Cerebellar cortex (tissue), 1 donor: ENCODE results near the gene SKA2.
"Not testable (repeated sequence)": the region's sequence is repeated elsewhere in the genome, so short reads cannot be mapped to it uniquely, and the experiment has no call there.

Experiments used
- DNase-seq: peaks from one replicate; pipeline ENCODE4 v3.0.0-alpha.2; 2015; ENCODE audit warnings: low spot score

Gene SKA2

DNA sequence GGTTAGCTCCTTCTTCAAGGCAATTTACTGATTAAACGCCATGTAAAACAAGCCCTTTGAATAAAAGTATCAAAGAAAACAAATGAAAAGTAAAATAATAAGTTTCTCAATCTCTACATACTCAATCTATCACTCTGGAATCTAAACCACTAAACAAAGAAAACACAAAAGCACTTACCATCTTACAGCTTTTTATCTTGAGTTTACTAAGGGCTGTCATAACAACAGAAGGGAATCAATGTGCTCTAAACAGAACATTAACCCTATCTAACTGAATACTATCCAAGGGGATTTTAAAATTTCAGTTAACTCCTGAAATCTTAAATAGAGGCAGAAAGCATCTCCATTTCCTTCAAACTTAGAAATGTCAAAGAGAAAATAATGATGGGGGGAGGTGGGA lies 3.4 kb downstream of the SKA2 start:
- DNase-seq, result peak; percentile 8

DNA sequence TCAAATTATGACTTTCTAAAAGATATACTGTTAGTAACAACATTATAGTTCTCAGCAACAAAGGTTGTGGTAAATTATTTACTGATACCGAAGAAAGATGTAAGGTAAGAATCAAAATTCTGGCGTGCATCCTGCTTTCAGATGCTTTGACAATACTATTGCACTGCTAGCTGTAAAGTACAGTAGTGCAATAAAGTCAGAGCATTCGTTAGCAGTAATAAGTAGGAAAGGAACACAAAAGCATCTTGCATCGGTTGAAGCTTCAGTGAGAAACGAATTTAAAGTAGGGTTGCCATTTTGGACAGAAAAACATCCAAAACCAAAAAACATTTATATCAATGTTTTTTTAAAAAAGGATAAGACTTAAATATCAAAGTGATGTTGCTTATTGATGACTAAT lies 4.0 kb downstream of the SKA2 start:
- peak; percentile 32 for DNase-seq

DNA sequence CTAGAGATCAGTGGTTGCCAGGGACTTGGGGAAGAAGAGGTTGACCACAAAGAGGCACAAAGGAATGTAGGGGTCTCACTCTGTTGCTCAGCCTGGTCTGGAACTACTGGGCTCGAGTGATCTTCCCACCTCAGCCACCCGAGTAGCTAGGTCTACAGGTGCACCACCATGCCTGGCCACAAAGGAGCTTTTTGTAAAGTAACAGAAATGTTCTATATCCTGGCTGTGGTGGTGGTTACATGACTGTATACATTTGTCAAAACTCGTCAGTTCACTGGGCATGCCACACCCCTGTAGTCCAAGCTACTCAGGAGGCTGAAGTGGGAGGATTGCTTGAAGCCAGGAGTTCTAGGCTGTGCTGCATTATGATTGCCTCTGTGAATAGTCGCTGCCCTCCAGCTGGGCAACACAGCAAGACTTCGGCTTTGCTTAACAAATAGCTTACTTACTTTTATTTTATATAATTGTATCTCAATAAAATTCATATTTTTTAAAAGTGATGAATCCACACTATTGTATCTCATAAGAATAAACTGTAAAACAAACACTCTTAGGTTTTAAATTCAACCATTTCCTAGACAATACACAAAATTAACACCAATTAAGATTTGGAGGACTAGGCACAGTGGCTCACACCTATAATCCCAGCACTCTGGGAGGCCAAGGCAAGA lies 5.0 kb downstream of the SKA2 start:
- no peak for DNase-seq

- DNase-seq, result no peak
Measured at GRCh38 chr17:59149051-59149450, 5.9 kb downstream of the SKA2 start.

DNA sequence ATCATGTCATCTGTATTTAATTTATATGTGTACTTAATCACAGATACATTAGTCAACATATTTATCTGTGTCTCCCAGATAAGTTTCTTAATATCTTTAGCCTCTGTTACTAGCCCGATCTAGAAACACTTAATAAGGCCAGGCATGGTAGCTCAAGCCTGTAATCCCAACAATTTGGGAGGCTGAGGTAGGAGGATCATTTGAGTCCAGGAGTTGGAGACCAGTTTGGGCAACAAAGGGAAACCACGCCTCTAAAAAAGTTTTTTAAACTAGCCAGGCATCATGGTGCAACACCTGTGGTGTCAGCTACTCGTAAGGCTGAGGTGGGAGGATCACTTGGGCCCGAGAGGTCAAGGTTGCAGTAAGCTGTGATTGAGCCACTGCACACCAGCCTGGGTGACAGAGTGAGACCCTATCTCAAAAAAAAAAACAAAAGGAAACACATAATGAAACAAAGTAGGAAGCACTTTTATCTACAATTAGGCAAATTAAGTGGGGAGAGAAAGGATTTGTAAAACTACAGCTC lies 9.4 kb downstream of the SKA2 start:
- no peak for DNase-seq

DNA sequence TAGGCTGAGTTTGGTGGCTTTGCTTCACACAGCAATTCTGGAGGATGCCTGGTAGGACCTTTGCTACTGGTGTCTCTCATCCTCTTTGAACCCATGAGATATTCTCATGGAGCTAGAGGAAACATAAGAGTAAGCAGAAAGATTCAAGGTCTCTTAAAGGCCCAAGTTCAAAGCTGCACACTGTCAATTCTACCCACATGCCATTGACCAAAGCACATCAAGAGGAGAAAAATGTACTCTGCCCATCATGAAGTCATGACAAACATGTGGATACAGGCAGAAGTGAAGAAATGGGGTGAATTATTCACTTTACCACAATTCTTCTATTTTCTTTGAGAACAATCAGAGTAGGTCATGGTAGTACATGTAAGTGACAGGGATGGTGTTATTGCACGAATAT lies 13.1 kb downstream of the SKA2 start:
- DNase-seq, result no peak

- no peak for DNase-seq
Measured at GRCh38 chr17:59139939-59140338, 15.0 kb downstream of the SKA2 start.

DNA sequence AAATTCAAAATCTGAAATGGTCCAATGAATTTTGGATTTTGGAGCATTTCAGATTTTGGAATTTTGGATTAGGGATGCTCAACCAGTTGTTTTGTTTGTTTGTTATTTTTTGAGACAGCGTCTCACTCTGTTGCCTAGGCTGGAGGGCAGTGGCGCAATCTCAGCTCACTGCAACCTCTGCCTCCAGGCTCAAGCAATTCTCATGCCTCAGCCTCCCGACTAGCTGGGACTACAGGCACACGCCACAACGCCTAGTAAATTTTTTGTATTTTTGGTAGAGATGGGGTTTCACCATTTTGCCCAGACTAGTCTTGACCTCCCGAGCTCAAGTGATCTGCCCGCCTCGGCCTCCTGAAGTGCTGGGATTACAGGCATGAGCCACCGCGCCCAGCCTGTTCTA lies 16.6 kb downstream of the SKA2 start:
- not testable (repeated sequence) for DNase-seq

DNA sequence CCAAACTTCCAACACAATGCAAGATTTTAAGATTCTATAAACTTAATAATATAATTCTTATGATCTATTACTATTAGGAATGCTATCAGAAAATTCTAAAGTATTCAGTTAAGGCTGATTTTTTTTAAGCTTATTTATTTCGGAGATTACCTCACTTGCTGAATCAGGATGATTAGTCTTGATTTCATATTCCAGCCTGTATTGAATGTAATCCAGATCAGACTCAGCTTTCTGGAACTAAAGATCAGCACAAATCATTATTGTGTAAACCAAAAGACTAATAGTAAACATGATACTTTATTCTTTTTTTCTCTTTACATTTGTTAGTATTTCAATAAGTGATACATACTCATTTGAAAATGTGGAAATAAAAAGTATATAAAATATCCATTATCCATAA lies 23.9 kb downstream of the SKA2 start:
- DNase-seq, result no peak

DNA sequence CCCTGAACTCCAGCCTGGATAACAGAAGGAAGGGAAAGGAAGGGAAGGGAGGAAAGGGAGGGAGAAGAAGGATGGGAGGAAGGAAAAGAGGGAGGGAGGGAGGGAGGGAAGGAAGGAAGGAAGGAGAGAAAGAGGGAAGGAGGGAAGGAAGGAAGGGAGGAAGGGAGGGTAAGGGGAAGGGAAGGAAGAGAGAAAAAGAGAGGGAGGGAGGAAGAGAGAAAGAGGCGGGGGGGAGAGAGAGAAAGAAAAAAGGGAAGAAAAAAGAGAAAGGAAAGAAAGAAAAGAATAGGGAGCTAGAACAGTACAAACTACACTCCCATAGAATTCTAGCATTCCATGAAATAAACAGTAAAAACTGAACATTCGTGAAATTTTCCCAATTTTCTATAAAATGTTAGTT lies 25.2 kb downstream of the SKA2 start:
- no peak for DNase-seq

DNA sequence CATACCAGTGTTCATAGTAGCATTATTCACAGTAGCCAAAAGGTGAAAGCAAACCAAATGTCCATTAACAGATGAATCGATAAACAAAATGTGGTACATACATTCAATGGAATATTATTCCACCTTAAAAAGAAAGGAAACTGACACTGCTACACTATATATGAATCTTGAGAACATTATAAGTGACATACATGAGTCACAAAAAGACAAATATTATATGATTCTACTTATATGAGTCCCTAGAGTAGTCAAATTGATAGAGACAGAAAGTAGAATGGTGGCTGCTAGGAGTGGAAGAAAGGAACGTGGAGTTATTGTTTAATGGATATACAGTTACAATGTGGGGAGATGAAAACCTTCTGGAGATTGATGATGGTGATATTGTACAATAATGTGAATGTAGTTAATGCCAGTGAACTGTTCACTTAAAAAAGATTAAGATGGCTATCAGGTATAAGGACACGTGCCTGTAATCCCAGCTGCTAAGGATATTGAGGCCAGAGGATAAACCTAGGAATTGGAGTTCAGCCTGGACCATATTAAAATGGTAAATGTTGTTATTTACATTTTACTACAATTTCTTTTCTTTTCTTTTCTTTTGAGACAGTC lies 28.1 kb downstream of the SKA2 start:
- DNase-seq, result no peak

- no peak for DNase-seq
Measured at GRCh38 chr17:59124665-59125064, 30.3 kb downstream of the SKA2 start.

DNA sequence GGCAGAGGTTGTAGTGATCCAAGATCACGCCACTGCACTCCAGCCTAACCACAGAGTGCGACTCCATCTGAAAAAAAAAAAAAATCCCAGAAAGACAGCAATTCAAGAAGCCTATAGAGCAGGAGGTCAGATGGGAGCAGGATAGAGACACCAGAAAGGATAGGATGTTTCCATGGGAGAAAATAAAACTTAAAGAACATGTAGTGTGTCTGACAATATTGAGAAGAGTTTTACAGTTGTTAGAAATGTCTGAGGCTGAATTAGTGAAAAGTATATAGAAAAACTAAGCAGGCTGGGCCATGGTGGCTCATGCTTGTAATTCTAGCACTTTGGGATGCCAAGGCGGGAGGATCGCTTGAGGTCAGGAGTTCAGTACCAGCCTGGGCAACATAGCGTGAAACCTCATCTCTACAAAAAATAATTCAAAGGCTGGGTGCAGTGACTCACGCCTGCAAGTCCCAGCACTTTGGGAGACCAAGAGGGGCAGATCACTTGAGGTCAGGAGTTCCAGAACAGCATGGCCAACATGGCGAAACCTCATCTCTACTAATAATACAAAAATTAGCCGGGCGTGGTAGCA lies 33.0 kb downstream of the SKA2 start:
- DNase-seq, result no peak

DNA sequence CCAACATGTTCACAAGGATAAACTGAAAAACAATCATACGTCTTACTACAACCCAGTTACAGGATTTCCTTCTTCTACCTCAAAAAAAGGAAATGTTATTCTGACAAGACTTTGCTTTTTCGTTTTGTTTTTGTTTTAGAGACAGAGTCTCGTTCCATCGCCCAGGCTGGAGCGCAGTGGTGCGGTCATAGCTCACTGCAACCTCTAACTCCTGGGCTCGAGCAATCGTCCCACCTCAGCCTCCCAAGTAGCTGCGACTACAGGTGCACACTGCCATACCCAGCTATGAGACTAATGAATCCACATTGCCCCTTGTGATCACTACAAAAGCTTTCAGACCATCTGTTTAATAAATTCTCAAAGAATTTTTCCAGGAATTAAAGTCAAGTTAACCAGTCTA lies 39.5 kb downstream of the SKA2 start:
- DNase-seq, result no peak

DNA sequence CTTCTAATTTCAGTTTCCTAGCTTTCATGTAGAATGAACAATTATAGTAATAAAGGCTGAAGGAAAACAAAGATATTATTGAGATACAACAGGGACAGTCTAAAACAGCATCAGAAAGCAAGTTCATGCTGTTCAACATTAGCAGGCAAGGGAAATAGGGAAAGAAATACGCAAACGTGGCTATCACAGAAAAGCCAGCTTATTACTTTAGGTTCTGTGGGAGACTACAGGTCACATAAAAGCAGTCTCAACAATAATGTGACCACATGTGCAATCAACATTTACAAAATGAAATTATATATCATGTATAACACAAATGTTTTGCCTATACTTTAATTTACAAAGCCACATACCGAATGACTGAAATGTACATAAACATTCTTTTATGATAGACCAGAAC lies 43.4 kb downstream of the SKA2 start:
- DNase-seq, result no peak

- no peak for DNase-seq
Measured at GRCh38 chr17:59110973-59111372, 44.0 kb downstream of the SKA2 start.

DNA sequence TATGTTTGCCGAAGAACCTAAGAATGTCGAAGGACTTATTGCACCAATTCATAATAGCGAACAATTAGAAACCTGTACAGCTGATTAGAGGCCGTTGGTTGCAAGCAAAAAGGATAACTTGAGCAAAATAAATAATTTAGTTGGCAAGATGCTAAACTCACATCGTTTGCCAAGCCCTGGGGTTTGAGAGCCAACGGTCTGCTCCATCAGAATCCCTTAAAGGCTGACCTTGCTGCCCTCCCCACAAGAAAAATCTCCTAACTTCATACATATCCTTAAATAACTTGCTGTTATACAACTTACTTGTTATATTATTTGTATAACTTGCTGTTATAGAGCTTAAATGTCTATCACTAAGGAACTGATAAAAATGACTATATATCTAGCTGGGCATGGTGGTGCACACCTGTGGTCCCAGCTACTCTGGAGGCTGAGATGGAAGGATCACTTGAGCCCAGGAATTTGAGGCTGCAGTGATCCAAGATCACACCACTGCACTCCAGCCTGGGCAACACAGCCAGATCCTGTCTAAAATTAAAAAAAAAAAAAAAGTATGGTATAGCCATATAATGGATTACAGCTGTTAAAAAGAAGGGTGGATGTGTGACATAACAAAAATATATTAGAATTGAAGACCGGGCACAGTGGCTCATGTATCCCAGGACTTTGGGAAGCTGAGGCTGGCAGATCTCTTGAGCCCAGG lies 46.4 kb downstream of the SKA2 start:
- DNase-seq, result no peak

DNA sequence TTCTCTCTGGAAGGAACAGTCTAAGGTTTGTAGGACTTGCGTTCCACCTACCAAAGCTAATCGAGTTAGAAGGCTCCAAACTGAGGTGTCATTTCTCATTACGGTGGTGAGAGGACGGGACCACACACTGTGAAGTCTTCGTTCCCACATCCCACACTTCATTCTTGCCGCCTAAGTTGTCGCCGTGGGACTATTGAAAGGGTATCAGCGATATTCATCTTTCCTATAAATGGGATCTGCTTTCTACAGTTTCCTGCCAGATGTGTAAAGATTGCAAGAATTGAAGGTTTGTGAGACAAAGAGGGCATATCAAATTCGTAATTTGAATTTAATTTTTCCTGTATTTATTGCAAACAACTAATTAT lies 47.7 kb downstream of the SKA2 start:
- DNase-seq, result no peak

DNA sequence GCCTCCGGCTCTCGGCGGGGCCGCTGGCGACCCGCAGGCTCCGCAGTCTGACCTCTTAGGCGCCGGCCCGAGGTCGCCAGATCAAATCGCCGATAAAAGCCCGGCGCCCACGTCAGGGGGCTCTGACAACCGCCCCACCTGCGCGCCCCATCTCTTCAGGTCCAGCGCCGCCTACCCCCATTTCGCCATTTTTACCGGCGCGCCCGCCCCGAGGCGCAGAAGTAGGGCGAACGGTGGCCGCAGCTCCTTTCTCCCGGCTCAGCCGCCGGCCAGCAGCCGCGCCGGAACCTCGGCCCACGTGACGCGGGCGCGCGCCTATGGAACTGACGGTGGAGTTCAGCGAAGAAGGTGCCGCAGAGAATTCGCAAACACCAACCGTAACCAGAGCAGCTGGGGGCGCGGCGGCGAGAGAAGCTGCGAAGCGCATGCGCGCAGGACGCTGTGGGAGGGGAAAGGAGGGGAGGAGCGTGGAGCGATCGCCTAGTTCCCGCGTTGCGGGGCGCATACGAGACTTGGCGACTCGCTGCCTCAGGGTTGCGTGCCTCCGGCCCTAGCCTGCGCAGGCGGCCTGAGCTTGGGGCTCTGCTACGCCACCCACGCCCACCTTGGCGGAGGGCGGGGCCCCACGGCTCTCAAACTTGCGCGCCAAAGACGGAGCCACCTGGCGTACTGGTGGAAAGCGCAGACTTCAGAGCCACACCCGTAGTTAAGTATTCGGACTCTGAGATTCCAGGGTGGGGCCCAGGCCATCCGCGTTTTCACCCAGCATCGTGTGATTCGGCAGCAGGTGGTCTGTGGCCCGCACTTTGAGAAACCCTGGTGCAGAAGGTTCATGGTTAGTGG lies 48.3 kb downstream of the SKA2 start, which contains the start of gene TRIM37:
Gene TRIM37 (minus strand): TSS at position 418 of the 843 bp plus-strand sequence. CDS start 419 bp downstream, outside the sequence.
- DNase-seq, result peak; percentile 98

- DNase-seq, result peak; percentile 77
Measured at GRCh38 chr17:59105852-59106462, 49.0 kb downstream of the SKA2 start.

GRCh38 chr17:59101178-59101577 lies 53.8 kb downstream of the SKA2 start:
- DNase-seq, result no peak
